Esophagus squamous epithelium (tissue), 4 donors: ENCODE results near the gene SMAP2.

Source experiments
- POLR2A ChIP-seq, 4 donors: fragments of 450-650 bp; IDR thresholded peaks; one replicate each; pipeline ENCODE4 v1.6.1; 2017; ENCODE audit warnings: antibody characterized with exemption in 4 of 4, mild to moderate bottlenecking in 4 of 4, moderate library complexity in 3 of 4
- TF ChIP-seq, protein P1 (sequence below), 6 experiments: fragments of 450-650 bp in 4 of 6; fragments of 200-600 bp in 2 of 6; sonication (generic) in 2 of 6; IDR thresholded peaks; one replicate each; pipeline ENCODE4 v1.5.1; 2016 to 2019; ENCODE audit warnings: antibody characterized with exemption in 6 of 6, mild to moderate bottlenecking in 4 of 6, moderate library complexity in 4 of 6

GRCh38 chr1:40357625-40358024, 15.9 kb upstream of the SMAP2 start:
- TF ChIP-seq, protein P1, sequence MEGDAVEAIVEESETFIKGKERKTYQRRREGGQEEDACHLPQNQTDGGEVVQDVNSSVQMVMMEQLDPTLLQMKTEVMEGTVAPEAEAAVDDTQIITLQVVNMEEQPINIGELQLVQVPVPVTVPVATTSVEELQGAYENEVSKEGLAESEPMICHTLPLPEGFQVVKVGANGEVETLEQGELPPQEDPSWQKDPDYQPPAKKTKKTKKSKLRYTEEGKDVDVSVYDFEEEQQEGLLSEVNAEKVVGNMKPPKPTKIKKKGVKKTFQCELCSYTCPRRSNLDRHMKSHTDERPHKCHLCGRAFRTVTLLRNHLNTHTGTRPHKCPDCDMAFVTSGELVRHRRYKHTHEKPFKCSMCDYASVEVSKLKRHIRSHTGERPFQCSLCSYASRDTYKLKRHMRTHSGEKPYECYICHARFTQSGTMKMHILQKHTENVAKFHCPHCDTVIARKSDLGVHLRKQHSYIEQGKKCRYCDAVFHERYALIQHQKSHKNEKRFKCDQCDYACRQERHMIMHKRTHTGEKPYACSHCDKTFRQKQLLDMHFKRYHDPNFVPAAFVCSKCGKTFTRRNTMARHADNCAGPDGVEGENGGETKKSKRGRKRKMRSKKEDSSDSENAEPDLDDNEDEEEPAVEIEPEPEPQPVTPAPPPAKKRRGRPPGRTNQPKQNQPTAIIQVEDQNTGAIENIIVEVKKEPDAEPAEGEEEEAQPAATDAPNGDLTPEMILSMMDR (IDR thresholded peaks at IDR 0.05) = no peak
- TF ChIP-seq POLR2A (IDR thresholded peaks at IDR 0.05) = no peak
